ENCODE data around the gene PGRMC1.
A peak's percentile ranks its signal among the peaks of the same experiment; 100 is the strongest.
"Not testable (repeated sequence)": the region's sequence is repeated elsewhere in the genome, so short reads cannot be mapped to it uniquely, and the experiment has no call there.

Gene PGRMC1

DNA sequence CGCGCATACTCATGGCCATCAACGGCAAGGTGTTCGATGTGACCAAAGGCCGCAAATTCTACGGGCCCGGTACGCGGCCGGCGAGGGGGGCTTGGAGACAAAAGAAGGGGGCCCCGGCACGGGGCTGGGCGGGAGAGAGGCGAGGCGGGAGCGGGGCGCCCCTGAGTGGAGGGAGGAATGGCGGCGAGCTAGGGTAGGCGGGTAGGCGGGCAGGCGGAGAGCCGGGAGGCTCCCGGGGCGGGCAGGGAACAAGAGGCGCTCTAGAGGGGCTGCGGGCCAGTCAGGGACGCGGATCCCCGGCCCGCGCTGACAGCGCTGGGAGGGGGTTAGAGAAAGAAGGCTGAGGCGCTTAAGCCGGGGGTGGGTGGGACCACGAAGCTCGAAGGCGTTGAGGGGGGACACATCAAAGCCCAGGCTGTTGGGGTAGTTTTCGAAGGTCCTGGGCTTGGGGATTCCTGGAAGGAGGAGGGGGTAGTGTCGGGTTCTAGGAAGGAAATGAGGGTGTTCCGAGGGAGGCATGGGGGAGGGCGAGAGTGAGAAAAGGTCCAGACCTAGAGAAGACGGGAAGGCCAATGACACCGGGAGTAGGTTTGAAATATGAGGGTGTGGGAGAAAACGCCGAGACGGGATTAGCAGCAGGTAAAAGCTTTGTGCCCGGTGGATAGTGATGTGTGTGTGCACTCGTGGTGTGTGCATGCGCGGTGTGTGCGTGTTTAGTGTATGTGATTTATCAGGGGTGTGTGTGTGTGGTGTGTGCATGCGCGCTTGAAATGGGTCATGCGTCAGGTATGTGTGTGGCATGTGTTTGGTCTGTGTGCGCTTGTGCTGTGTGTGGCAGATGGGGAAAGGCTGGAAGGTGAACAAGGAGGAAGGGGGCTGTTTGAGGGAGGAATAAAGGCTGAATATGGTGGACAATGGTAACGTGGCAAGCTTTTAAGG lies 807 bp downstream of the PGRMC1 start:
- DNase-seq, result no peak

DNA sequence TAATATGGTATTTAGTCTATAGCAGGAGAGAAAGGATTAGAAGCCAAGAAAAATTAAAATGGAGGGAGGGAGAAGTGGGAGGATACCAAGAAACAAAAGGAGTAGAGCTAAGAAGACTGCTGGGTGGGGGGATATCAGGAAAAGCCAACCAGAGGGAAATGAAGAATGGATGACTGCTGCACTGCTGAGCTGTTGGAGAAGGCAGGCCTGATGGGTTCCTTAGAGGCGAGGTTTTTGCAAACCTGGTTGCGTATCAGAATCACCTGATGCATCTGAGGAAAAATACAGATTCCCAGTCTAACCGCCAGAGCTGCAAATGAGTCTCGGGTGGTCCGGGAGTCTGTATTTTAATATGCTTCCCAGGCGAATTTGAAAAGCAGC lies 1.5 kb downstream of the PGRMC1 start:
- no peak for DNase-seq

DNA sequence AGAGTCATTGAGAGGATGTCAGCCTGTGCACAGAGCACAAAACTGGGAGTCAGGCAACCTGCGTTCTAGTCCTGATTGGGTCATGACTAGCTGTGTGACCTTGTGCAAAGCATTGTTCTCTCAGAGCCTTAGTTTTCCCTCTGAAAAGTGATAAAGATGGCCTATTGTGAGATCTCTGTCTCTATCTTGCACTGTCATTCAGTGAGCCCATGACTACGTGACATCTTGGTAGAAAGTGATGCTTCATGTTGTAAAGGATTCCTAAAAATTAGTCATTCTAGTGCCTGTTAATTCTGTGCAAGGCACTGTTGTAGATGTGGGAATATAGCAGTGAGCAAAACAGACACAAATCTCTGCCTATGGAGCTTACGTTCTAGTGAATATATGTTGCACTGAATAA lies 2.5 kb downstream of the PGRMC1 start:
- DNase-seq, result no peak

DNA sequence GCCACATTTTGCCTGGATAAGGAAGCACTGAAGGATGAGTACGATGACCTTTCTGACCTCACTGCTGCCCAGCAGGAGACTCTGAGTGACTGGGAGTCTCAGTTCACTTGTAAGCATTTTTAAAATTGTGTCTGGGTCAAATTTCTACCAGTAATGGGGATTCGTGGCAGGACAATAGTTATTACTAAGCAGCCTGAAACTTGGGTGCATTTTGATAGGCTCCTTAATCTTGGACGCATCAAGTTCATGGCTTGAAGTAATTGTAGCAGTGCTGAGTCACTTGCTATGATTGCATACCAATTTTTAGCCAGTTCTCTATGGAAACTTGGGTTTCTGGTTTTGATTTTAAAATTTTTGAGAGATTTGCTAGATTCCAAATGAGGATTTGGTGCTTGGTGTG lies 4.3 kb downstream of the PGRMC1 start:
- DNase-seq, result no peak

DNA sequence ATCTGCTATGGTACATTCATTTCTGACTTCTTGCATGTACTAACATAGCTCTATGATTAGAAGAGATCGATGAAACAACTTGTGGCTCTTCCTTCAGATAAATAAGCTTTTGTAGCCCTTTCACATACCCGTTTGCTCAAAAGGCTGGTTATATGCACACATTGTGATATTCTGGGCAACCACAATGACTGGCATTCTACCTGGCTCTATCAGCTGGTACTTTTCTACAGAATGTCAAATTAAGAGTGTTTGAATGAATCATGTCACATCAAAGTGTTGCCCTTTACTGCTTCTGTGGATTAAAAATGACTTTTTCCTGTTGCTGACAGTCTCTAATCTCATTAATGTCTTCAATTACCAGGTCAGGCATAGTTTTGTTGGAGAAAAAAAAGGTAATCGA lies 11.6 kb downstream of the PGRMC1 start:
- DNase-seq, result no peak

DNA sequence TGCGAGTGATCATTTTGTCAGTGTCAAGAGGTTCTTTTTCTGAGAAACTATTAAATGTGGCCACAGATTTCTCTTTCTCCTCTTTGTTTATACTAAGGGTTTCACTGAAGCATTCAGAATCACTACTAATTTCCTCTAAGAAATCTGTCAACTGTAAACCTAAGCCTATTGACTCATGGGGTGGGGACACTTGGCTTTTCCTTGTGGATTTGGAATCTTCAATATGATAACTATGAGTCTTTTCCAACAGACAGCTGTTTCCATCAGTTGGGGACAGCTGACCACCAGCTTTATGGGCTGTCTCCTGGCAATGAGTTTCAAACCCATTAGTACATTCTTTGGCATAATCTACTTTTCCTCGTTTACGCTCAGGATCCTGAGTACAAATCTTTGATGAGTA lies 13.8 kb downstream of the PGRMC1 start:
- DNase-seq, result no peak

DNA sequence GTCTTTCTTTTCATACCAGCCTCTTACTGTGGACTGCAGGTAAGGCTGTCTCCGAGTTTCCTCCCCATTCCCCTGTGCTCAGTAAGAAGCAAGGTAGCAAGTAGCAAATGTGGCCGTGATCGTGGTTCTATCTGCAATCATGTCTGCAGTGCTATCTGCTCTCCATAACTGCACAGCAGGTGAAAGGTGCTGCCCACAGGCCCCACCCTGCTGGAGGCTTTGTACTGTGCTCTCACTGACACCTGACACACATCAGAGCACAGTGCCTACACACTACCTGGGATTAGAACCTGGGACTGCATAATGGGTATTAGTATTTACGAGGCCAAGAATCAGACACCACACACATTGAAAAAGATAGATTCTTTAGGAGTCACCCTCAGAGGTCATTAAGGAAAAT lies 15.3 kb downstream of the PGRMC1 start:
- DNase-seq, result no peak

DNA sequence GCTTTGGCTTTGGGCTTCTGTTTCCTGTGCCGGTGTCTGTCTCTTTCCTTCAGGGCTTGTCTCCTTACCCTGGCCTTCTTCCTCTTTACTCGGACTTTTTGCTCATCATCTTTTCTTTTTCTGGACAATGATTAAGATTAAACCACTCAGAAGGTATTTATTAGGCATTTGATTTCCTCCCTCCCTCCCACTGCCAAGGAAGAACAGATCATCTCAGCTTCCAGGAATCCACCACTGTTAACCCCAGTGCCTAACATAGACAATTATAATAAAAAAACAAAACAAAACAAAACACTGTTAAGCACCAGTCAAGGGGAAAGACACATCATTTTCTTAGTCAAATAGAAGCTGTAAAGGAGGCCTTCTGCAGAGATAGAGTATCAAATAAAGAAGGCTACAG lies 16.6 kb downstream of the PGRMC1 start:
- DNase-seq, result no peak

DNA sequence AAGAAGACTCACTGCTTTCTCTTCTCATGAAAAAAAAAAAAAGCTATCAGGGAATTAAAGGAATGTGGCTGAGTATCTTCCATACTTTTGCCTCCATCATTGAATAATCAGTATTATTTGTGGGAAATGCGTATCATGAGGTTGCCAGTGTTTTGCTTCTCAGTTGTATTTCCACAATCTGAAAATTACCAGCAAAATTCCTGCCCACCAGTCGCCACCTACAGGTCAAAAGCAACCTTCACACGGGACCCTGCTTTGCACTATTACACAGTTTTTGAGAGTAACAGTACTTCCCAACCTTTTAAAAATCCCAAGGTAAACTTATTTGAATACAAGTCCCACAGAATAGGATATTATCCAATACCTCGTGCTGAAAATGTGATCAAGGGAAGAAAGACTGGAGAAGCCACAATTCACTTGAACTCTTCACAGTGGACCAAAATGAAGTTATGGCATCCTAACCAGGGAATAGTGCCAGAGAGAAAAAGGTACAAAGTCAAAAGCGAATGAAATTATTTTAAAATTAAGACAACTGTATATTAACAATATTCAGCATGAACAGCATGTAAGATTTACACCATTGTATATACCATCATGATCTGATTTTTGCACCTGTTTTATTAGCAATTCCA lies 30.4 kb downstream of the PGRMC1 start:
- peak in 1 of 2 experiments; percentile 4 for DNase-seq

DNA sequence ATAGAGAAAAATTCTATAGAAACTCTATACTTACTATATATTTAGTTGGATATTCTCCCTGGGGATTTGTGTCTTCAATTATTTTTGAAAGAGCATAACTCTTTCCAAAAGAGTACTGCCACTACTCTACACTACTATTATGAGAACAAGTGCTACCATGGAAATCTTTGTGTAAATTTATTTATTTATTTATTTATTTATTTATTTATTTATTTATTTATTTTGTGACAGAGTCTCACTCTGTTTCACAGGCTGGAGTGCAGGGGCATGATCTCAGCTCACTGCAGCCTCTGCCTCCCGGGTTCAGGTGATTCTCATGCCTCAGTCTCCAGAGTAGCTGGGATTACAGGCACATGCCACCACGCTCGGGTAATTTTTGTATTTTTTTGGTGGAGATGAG lies 31.0 kb downstream of the PGRMC1 start:
- not testable (repeated sequence) for DNase-seq

DNA sequence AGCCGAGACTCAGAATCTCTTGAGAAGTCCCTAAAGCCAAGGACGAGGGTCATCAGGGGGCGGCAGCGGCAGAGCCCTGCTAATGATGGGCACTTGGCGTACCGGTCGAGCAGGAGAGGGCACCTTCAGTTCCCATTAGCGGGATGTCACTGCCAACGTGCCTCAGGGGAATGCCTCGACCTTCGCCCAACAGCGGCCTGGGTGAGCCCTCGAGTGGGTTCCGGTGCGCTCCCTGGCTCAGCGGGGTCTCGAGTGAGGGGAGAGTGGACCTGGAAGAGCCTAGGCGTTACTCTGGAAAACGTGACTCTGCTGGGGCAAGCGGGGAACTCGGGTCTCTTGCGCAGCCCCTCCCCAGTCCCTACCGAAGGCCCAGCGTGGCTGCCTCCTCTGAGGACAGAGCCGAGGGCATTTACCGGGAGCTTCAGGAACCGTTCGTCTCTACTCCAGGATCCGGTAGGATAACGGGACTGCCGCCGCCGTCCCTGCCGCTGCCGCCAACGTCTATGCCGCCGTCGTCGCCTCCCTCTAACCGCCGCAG lies 36.9 kb downstream of the PGRMC1 start:
- no peak for DNase-seq

DNA sequence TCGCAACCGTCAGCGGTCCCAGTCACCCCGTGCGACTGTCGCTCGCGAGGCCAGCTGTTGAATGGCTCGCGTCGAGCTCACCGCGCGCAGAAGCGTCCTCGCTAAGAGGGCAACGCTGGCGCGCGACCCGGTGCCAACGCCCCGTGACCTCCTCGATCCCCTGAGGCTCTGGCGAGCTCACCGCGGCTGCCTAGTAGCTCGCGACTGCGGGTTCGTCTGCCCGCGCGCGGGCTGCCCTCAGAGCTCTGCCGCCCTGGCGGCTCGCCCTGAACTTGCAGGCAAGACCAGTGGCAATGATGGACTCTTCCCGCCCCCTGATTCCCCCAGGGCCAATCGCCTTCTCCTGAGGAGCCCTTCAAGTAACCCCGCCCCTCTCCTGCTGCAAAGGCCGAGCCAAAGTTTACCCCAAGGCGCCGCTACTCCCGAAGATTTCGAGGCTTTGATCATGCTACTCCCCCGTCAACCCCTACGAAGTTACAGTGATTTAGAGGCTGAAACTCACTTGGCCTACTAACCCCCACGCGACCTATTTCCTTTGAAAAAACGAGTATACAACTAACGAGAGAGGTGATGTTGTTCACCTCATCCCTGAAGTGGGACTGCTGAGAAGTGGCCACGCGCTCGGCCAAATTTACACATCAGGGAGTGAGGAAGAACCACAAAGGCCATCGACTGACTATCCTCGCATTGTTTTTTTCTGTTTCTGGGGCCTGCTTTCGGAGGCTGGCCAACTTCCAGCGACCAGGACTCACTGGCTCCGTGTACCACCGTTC lies 37.5 kb downstream of the PGRMC1 start:
- DNase-seq, result no peak

DNA sequence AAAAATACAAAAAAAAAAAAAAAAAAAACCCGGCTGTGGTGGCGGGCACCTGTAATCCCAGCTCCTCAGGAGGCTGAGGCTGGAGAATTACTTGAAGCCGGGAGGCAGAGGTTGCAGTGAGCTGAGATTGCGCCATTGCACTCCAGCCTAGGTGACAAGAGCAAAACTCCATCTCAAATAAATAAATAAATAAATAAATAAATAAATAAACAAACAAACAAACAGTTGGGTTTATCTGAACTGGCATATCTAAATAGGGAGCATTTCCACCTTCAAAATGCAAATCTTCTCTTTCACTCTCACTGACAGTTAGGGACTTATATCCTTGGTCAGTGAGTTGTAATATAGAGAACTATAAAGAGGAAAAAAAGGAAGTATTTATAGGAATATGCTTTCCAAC lies 46.3 kb downstream of the PGRMC1 start:
- not testable (repeated sequence) for DNase-seq

DNA sequence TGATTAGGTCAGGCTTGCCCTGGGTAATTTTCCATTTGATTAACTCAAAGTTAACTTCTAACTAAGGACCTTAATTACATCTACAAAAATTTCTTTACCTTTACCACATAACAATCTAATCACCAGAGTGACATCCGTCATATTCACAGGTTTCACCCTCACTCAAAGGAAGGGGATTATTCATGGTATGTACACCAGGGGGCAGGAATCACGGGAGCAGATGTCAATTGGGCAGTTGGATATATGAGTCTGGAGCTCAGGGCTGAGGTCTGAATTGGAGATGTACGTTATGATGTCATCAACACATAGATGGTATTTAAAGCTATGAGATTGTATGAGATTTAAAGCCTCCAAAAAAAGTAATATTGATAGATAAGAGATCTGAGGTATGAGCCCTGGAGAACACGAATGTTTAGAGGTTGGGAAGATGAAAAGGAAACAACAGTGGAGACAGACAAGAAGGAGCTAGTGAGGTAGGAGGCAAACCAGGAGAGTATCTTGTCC lies 52.9 kb downstream of the PGRMC1 start:
- DNase-seq, result no peak

DNA sequence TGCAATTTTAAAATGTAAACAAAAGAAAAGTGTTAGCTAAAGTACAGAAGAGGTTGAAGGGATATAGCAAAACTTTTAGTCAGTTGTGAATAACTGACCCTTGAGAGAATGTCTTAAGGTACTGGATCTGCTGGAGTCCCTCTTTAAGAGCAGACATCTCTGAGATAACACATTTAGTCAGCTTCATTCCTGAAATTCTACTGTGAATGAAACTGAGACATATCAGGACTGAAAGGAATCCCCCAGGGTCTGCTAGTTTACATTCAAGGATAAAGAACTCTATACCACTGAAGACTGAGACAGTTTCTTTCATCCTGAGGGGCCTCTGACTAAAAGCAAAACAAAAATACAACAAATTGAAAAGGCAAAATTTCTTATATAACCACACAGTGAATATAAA lies 54.4 kb downstream of the PGRMC1 start:
- no peak for DNase-seq

DNA sequence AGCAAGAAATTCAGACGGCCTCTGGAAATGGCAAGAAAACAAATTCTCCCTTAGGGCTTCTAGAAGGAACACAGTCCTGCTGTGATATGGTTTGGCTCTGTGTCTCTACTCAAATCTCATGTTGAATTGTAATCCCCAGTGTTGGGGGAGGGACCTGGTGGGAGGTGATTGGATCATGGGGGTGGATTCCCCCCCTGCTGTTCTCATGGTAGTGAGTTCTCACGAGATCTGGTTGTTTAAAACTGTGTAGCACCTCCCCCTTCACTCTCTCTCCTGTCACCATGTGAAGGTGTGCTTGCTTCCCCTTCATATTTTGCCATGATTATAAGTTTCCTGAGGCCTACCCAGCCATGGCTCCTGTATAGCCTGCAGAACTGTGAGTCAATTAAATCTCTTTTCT lies 55.2 kb downstream of the PGRMC1 start:
- not testable (repeated sequence) for DNase-seq

DNA sequence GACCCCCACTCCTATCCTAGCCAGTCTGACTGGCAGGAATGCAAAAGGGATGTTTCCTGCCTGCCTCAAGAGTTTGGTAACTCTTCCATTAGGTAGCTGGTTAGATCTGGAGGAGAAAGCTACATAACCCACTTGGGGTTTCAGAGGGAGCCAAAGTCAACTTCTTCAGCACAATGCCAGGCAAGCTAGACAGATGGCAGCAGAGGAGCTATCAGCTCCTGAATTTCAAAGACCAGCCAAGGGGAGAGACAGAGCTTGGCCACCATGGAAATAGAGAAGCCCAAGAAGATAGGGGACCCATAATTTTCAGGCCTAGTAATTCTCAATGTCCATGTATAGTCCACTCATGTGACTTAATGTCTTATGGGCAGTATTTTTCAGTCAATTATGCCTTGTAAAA lies 56.4 kb downstream of the PGRMC1 start:
- DNase-seq, result no peak
